Right ventricle myocardium superior (tissue), 1 donor: ENCODE measurements around the gene SARDH. TPM values are rescaled to one million over a fixed set of nuclear protein-coding genes. Genes with fewer than 3 reads are reported as not detected.

Experiments
- ATAC-seq: fragments of 200-7000 bp; cut with Tn5 transposase; one replicate; pipeline ENCODE4 v1.9.1; 2020; ENCODE audit warnings: mild to moderate bottlenecking; ENCODE audit not compliant: poor library complexity
- DNase-seq: peaks from one replicate; pipeline ENCODE4 v3.0.0-alpha.2; 2020
- intact Hi-C: fragments of 100-400 bp; cut with DNase I; formaldehyde crosslinking; loops from one replicate; pipeline ENCODE4 v1.11.2; 2022
- total RNA-seq: library from RNA; stranded (reverse); fragmentation: NEBNext Ultra II Directional; extraction: Animal tissue kit (Norgen Biotek cat#: 25700); gene quantifications from one replicate; pipeline ENCODE4 v1.2.1, GENCODE V29; 2021
- donor health status: DM: no; HTN: yes; CAD: no; lungs with severe emphysema.

SARDH gene
- total RNA-seq, 1 donor from 2014 or later = 0.94 TPM

DNA sequence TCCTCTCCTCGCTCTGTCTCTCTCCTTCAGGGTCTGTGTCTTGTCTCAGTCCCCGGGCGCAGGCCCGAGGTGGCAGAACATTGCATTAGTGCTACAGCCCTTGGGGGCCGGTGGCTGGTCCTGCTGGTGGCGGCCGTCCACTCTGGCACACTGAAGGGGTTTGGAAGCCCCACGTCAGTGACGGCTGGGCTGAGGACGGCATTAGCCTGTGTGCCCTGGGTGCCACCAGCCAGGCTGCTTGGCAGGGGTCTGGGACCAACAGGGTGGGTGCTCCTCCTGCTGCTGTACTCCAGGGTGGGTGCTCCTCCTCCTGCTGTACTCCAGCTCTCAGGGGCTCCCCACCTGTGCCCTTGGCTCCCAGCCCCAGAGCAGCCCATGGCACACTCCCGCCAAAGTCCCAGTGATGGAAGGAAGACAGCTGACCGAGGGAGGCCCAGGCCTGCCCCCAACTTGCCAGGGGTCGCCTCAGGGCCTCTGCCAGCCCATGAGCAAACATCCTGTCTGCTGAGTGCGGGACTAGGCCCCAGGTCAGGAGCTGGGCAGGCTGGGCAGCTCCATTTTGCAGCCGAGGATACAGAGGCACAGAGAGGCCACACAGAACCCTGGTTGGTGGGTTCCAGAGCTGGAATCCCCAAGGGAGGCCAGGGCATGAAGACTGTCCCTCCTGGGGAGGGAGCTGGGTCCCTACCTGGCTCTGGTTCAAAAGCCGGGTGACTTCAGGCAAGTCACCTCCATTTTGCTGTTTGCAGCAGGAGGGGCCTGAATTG, 27.3 kb downstream of the SARDH start:
- intact Hi-C loops = no loop called here
- ATAC-seq = no peak
- peak; percentile 36 for DNase-seq

DNA sequence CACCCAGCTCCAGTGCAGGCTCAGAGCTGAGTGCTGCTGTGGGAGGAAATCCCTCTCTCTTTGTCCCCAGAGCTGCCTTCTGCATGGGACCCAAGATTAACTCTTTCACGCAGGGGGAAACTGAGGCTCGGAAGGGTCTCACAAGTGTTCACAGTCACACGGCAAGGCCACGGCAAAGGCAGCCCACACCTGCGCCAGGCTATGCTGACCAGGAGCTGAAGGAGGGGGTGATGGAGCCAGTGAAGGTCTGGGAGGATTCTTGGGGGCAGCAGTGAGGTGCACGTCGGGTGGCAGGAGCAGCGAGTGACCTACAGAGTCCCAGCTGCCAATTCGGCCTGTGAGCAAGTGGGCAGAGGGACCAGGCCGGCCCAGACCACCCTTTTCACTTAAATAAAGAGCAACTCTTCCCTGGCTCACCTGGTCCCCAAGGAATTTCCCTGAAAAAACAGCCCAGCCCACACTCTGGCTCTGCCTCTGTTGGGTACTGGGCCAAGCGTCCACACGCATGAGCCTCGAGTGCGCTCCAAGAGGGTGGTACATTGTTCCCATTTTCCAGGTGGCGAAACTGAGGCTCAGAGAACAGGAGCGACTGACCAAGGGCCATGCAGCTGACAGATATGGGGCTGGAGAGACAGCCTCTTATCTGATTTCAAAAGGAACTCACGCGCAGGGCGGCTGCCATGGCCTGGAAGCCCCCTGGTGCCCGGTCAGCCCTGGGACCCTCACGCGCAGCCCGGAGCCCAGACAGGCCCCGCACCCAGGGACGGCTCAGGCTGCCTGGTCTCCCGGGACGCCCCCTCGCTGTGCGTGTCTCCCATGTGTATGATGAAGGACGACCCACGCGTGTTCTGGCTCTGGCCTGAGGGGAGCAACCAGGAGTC, 28.2 kb downstream of the SARDH start:
- DNase-seq (peak; percentile 35), ATAC-seq (no peak)
- intact Hi-C loops = no loop called here

DNA sequence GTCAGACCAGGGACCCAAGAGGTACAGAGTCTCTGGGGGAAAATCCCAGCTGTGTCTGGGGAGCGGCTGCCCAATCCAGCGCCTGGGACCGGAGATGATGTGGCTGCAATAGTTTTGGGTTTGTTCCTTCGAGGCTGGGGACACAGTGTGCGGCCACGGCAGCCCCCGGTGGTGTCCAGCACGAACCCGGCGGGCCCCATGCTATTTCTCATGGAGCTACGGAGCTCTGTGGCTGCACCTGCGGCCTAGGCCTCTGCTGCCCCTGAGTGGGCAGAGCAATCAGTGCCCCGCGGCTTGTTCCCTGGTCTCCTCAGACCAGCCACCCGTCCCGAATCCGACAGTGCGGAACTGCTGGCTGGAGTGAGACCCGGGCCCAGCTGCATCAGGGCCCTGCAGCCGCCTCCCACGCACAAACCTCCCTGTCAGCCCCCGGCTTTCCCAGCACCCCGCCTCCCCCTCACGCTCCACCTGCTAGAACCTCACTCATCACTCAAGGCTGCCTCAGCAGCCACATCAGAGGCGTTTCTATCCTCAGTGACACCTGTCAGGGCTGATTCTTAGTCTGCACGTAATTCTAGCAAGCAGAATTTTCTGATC, 29.0 kb downstream of the SARDH start:
- intact Hi-C loops = no loop called here
- ATAC-seq = no peak
- DNase-seq = peak; percentile 41

- no peak for ATAC-seq
- DNase-seq = peak; percentile 35
- intact Hi-C loops = no loop called here
These were observed 29.7 kb downstream of the SARDH start for GRCh38 chr9:133708246-133709014.

DNA sequence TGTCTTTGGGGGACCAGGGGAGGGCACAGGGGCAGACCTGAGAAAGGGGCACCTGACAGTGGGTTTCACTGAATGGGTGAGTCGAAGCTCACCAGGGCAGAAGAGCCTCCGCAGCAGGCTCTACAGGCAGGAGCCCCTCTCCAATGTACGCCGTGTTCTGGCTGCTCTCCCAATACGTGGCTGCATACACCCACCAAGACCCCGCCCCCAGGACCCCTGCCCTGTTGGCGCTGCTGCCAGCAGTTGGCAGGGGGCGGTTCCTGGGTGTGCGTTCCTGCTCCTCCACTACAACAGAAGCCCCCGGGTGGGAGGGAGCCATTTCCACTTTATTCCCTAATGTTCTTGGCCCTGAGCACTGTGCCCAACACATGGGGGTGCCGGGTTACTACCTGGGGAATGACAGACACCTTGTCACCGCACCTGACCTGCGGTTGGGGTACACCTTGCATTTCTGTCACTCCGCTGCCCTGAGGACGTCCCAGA, 30.3 kb downstream of the SARDH start:
- DNase-seq = no peak
- intact Hi-C loops = no loop called here

DNA sequence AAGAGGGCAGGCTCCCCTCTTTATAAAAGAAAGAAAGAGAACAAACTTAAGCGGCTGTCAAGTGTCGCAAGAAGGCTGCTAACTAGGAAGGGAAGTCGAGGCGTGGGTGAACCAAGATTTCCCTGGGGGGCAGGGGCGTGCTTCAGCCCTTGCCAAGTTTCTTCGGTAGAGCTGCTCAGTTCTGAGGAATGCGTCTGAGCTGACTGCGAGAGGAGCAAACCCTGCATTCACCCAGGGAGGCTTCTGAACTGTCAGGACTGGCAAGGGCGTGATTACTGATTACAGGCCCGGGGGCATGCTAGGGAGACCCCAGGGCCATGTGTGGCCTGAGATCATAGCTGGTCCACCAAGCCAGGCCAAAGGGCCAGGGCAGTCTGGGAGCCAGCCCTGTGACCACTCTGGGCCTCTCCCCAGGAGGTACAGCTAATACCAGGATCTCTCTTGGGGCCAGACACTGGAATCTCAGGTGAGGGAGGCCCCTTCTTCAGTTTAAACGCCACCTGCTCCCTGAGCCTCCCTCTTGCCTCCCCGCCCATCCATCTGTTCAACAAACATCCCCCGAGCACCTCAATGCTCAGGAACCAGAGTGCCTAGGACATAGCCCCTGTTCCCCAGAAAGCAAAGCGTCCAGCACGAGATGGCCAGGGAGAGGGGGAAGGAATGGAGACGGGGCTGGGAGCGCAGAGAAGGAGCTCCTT, 30.9 kb downstream of the SARDH start:
- DNase-seq (peak; percentile 65), ATAC-seq (peak; percentile 76)
- intact Hi-C loops = no loop called here

More for the DNA sequence above, 30.3 kb downstream of the SARDH start:
- no peak for ATAC-seq

DNA sequence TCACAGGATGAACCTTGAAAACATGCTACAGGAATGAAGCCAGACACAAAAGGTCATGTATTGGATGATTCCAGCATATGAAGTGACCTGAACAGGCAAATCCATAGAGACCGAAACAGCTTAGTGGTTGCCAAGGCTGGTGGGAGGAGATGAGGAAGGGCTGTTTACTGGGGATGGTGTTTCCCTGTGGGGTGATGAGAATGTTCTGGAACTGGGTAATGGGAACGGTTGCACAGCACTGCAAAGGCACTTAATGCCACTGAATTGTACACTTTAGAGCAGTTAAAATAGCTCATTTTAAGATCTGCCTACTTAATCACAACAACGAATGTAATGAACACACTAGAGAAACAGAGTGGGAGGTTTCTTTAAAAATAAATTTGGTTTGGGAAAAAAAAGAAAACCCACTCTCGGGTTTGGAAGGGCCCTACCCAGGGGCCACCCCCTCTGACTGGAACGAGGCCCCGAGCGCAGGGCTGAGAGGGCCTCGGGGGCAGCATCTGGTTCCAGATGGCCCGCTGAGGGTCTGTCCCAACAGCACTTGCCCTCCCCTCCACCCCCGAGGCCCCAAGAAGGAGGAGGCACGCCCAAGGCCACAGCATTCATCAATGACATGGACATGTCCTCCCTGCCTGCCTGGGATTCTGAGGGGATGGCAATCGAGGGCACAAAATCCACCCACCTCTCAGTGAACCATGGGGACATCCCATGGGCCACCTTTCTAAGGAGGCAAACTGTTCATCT, 31.7 kb downstream of the SARDH start:
- ATAC-seq (peak; percentile 19), DNase-seq (peak; percentile 37)
- intact Hi-C loops = no loop called here

- no peak for ATAC-seq
- peak; percentile 30 for DNase-seq
- intact Hi-C loops = no loop called here
These were observed 32.6 kb downstream of the SARDH start for GRCh38 chr9:133705576-133705975.

- ATAC-seq = no peak
- peak; percentile 23 for DNase-seq
- intact Hi-C loops = no loop called here
These were observed 33.4 kb downstream of the SARDH start for GRCh38 chr9:133704711-133705181.

- DNase-seq (peak; percentile 26), ATAC-seq (no peak)
- intact Hi-C loops = no loop called here
These were observed 34.4 kb downstream of the SARDH start for GRCh38 chr9:133703591-133704399.

DNA sequence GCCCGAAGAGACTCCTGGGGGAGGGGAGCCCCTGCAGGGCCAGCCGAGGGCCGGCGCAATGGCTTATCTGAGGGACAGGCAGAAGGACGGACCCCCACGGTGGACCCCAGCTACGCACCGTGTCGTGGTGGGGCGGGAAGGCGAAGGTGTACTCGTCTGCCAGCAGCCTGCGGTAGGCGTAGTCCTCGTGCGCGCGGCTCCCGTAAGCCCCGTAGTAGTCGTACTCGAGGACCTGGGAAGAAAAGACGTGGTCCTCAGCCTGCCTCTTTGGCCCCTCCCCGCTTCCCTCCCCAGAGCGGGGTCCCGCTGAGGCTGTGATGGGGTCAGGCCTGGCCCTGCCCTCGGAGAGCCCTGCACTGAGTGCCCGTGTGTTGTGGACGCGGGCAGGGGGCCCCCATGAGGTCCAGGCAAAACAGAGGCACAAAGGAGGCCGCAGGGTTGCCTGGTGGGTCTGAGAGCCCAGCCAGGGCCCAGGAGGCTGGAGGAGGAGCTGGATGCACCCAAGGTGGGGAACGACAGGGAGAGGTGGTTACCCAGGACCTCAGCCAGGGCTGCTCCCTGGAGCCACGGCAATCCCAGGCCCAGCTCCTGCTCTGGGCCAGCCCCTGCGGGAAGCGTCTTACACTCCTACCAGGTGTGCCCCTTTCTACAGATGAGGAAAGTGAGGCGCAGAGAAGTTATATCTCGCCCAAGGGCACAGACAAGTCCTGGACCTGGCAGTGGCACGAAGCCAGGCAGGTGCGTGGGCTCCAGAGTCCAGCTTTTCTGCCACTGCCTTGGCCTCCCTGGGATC, 35.2 kb downstream of the SARDH start:
- ATAC-seq (peak; percentile 8), DNase-seq (peak; percentile 42)
- intact Hi-C loops = no loop called here

DNA sequence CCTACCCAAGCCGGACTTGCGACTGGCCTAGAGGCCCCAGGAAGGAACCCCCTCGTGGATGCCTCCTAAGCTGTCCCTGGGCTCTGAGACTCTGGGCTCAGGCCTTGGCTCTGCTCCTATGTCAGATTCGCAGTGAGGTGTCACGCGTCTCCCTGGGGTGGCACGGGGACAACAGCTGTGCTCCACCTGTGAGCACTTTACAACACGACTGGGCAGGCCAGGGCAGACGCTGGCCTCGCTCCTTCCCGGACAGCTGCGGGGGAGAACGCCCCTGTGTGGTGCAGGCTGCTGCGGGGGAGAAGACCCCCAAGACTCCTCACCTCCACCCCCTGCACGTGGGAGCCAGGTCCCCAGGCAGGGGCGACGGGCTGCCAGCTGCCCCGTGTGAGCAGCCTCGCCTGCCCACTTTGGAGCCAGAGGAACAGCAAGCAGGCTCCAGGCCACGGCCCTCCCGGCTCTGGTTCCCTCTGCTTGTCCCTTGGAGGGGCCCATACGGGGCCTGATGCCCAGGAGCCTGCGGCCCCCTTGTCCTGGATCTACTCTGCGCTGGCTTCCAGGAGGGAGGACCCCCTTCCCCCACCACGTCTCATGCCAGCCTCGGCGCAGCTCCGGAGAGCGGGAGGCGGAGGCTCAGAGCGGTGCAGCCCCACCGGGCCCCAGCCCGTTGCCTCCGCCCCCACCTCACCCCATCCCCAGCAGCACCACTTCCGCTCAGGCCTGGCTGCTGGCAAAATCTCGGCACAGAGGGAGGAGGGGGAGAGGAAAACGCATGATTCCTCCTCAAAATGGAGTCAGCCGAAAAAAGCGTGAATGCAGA, 36.0 kb downstream of the SARDH start:
- ATAC-seq (peak; percentile 54), DNase-seq (peak; percentile 44)

DNA sequence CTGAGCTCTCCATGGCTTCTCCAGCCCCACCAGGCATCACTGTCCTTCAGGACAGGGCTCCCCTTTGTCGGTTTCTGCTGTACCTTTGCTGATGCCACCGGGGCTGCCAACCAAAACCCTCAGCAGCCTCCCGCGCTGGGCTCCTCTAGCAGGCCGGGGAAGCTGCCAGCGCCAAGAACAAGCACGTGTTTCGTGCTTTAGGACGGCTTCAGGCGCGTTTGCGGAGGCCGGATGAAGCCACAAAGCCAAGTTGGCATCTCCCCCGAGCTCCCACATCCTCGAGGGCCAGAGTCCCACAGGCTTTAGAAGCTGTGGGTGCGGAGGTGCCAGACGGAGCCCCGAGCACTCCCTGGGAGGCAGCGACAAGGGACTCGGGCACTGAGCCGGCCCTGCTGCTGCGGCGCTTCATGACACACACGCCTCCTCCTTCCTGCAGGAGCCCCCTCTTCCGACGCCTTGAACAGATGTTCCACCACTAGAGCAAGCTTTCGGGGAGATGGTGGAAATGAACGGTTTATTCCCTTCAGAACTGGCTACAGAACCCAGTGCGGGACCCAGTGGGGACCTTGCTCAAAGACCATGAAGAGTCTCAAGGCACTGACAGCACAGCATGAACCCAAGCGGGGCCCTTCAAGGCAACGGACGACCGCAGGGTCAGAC, 36.7 kb downstream of the SARDH start:
- intact Hi-C loops = no loop called here
- peak; percentile 29 for DNase-seq

More for the DNA sequence above, 36.0 kb downstream of the SARDH start:
- intact Hi-C loops = no loop called here

GRCh38 chr9:133700819-133701320, 37.3 kb downstream of the SARDH start:
- ATAC-seq = no peak
- DNase-seq = no peak
- intact Hi-C loops = no loop called here

More for the DNA sequence above, 36.7 kb downstream of the SARDH start:
- ATAC-seq = no peak
